Measurements from ENCODE around the gene TSC2.
"Not testable (repeated sequence)": the region's sequence is repeated elsewhere in the genome, so short reads cannot be mapped to it uniquely, and the experiment has no call there.

Gene TSC2

GRCh38 chr16:2122934-2123683, 75.3 kb downstream of the TSC2 start:
- DNase-seq (ENCODE audit: low read depth): not testable (repeated sequence)

GRCh38 chr16:2123706-2124376, 76.1 kb downstream of the TSC2 start:
- DNase-seq (ENCODE audit: low read depth): not testable (repeated sequence)

GRCh38 chr16:2124377-2124693, 76.5 kb downstream of the TSC2 start:
- DNase-seq (ENCODE audit: low read depth): not testable (repeated sequence)

- not testable (repeated sequence) for DNase-seq (ENCODE audit: low read depth)
Observed at GRCh38 chr16:2124694-2125444, 77.1 kb downstream of the TSC2 start.

- DNase-seq (ENCODE audit: low read depth): not testable (repeated sequence)
Observed at GRCh38 chr16:2125609-2126008, 77.8 kb downstream of the TSC2 start.

GRCh38 chr16:2126161-2126743, 78.5 kb downstream of the TSC2 start:
- DNase-seq (ENCODE audit: low read depth): not testable (repeated sequence)

GRCh38 chr16:2126928-2127556, 79.3 kb downstream of the TSC2 start:
- DNase-seq (ENCODE audit: low read depth): not testable (repeated sequence)

- DNase-seq (ENCODE audit: low read depth): not testable (repeated sequence)
Observed at GRCh38 chr16:2127630-2128280, 80.0 kb downstream of the TSC2 start.

- not testable (repeated sequence) for DNase-seq (ENCODE audit: low read depth)
Observed at GRCh38 chr16:2129251-2129650, 81.5 kb downstream of the TSC2 start.

GRCh38 chr16:2129890-2130447, 82.2 kb downstream of the TSC2 start:
- DNase-seq (ENCODE audit: low read depth): not testable (repeated sequence)

GRCh38 chr16:2133797-2134196, 86.0 kb downstream of the TSC2 start:
- not testable (repeated sequence) for DNase-seq (ENCODE audit: low read depth)

- not testable (repeated sequence) for DNase-seq (ENCODE audit: low read depth)
Observed at GRCh38 chr16:2135071-2135470, 87.3 kb downstream of the TSC2 start.

- peak; percentile 99 for DNase-seq (ENCODE audit: low read depth)
Observed at GRCh38 chr16:2135770-2136490, 88.1 kb downstream of the TSC2 start, which contains the start of gene PKD1. PKD1 (minus strand) TSS chr16:2135898; CDS start chr16:2135689, 209 bp downstream.
